ENCODE measurements around the gene ZBTB20. TPM values are rescaled to one million over a fixed set of nuclear protein-coding genes. Genes with fewer than 3 reads are reported as not detected.

Gene ZBTB20
- total RNA-seq, 1 donor from 2014 or later = 32.5 TPM

DNA sequence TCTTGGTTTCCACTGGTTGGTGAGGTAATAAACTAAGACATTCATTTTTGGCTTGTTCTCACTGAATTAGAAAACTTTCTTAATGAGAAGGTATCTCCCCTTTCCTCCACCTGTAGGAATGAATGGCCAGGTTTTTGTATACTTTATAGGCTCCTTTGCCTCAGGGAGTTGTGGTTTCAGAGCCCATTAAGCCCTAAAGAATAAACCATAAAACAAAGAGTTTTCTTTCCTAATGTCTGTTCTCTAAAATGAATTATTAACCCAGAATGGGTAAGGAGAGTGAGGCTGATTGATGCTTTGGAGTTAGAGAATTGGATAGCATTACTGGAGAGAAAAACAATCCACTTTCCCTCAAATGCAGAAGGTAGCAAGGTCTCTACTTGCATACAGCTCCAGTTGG, 785.7 kb downstream of the ZBTB20 start:
- Histone ChIP-seq H3K27me3 (ENCODE audit: control insufficient read depth, insufficient read depth, low read length) (no peaks in the 10 kb centered on the region), H3K4me3 (ENCODE audit: low read depth, low read length) (no peak overlapping the region), H3K36me3 (ENCODE audit: control insufficient read depth, insufficient read depth, low read length) (no peaks in the 10 kb centered on the region)
- DNase-seq (ENCODE audit: low read depth) = peak; percentile 56
- TF ChIP-seq, protein P1, sequence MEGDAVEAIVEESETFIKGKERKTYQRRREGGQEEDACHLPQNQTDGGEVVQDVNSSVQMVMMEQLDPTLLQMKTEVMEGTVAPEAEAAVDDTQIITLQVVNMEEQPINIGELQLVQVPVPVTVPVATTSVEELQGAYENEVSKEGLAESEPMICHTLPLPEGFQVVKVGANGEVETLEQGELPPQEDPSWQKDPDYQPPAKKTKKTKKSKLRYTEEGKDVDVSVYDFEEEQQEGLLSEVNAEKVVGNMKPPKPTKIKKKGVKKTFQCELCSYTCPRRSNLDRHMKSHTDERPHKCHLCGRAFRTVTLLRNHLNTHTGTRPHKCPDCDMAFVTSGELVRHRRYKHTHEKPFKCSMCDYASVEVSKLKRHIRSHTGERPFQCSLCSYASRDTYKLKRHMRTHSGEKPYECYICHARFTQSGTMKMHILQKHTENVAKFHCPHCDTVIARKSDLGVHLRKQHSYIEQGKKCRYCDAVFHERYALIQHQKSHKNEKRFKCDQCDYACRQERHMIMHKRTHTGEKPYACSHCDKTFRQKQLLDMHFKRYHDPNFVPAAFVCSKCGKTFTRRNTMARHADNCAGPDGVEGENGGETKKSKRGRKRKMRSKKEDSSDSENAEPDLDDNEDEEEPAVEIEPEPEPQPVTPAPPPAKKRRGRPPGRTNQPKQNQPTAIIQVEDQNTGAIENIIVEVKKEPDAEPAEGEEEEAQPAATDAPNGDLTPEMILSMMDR (IDR thresholded peaks at IDR 0.05; ENCODE audit: insufficient read depth, low read length, poor library complexity, severe bottlenecking) = no peak

DNA sequence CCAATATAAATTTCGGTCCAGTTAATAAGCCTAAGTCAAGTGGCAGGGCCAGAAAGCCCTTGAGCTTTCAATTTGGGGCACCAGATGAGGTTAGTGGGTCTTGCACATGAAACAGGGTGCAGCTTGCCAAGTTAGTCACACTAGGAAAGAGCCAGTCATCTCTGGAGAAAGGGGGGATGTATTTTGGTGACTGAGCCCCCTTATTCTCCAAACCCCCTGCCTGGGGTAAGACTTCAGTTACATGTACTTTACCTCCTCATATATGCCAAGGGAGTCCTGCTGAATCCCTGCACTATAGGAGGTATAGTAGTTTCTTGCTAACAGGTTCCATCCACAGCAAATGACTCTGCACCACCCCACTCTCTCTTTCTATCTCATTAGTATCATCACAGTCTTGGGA, 790.6 kb downstream of the ZBTB20 start:
- no peak overlapping the region for H3K4me3 ChIP-seq (ENCODE audit: low read depth, low read length)
- TF ChIP-seq, protein P1 (IDR thresholded peaks at IDR 0.05; ENCODE audit: insufficient read depth, low read length, poor library complexity, severe bottlenecking) = no peak
- H3K36me3 ChIP-seq (ENCODE audit: control insufficient read depth, insufficient read depth, low read length) = no peaks in the 10 kb centered on the region
- no peak for DNase-seq (ENCODE audit: low read depth)
- H3K27me3 ChIP-seq (ENCODE audit: control insufficient read depth, insufficient read depth, low read length) = no peaks in the 10 kb centered on the region

DNA sequence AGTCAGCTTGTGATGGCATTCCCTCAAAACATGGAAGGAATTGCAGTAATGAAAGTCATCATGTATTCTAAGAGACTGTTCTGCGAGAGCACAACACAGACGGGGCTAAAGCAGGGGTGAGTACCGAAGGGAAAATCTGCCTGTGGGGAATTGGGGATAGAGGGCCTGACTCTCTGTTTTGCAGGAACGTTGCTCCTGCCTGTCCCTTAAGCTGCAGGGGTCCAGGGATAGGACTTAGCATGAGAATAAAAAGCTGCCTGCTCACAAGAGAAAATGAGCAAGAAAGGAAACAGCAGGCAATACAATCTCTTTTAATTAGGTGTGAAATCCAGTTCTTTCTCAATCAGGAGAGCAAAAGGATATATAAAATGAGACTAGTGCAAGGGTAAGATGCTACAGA, 791.0 kb downstream of the ZBTB20 start:
- DNase-seq (ENCODE audit: low read depth) = no peak
- H3K27me3 ChIP-seq (ENCODE audit: control insufficient read depth, insufficient read depth, low read length) = no peaks in the 10 kb centered on the region
- no peaks in the 10 kb centered on the region for H3K36me3 ChIP-seq (ENCODE audit: control insufficient read depth, insufficient read depth, low read length)
- H3K4me3 ChIP-seq (ENCODE audit: low read depth, low read length) = no peak overlapping the region
- TF ChIP-seq, protein P1 (IDR thresholded peaks at IDR 0.05; ENCODE audit: insufficient read depth, low read length, poor library complexity, severe bottlenecking) = no peak

DNA sequence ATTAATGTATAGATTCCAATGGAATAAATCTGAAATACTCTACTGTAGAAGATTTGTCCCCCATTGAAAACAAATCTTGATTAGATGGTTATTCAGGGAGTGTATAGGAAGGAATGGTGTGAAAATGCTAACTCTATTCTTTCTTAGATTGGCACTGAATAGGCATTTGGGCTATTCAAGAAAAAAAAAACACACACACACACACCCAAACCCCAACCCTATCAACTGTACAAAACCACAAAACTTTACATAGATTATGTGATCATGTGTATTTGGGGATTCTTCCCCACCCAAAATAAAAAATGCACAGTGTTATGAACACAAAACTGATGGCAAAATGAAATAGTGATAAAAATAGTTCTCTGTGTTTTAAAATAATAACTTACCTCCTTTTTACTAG, 791.4 kb downstream of the ZBTB20 start:
- TF ChIP-seq, protein P1 (IDR thresholded peaks at IDR 0.05; ENCODE audit: insufficient read depth, low read length, poor library complexity, severe bottlenecking) = no peak
- no peaks in the 10 kb centered on the region for H3K36me3 ChIP-seq (ENCODE audit: control insufficient read depth, insufficient read depth, low read length)
- no peaks in the 10 kb centered on the region for H3K27me3 ChIP-seq (ENCODE audit: control insufficient read depth, insufficient read depth, low read length)
- DNase-seq (ENCODE audit: low read depth) = no peak
- no peak overlapping the region for H3K4me3 ChIP-seq (ENCODE audit: low read depth, low read length)

GRCh38 chr3:114351822-114352145, 795.3 kb downstream of the ZBTB20 start:
- Histone ChIP-seq H3K36me3 (ENCODE audit: control insufficient read depth, insufficient read depth, low read length) (peaks cover 3% of the 10 kb centered on the region), H3K27me3 (ENCODE audit: control insufficient read depth, insufficient read depth, low read length) (no peaks in the 10 kb centered on the region), H3K4me3 (ENCODE audit: low read depth, low read length) (no peak overlapping the region)
- TF ChIP-seq, protein P1 (IDR thresholded peaks at IDR 0.05; ENCODE audit: insufficient read depth, low read length, poor library complexity, severe bottlenecking) = no peak
- DNase-seq (ENCODE audit: low read depth) = no peak

DNA sequence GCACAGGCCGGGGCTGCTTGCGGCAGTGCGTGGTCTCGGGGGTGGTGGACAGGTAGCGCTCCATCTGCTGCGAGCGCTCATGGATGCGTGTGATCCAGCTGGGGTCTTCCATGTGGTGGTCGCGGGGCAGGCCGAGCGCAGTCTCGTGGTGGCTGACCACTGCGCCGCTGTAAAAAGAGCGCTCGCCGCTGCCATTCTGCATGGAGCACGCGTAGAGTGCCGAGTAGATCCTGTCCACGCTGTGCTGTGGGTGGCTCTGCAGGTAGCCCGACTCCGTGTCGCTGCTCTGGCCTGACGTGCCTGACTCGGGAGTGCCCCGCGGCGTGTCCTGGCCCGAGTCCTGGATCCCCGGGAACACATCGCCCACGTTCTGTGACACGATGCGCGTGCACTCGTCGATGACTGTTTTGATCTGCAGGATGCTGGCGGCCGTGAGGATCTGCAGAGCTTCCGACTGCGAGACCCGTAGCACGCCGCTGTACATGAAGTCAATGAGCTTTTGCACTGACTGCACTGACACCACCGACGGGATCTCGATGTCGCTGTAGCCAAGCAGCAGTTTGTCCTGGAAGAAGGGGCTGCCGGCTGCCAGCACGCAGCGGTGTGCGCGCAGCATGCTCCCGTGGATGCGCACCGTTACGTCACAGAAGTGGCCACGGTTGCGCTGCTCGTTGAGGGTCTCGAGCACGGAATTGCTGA, 795.8 kb downstream of the ZBTB20 start:
- Histone ChIP-seq H3K4me3 (ENCODE audit: low read depth, low read length) (no peak overlapping the region), H3K36me3 (ENCODE audit: control insufficient read depth, insufficient read depth, low read length) (peaks cover 3% of the 10 kb centered on the region), H3K27me3 (ENCODE audit: control insufficient read depth, insufficient read depth, low read length) (no peaks in the 10 kb centered on the region)
- DNase-seq (ENCODE audit: low read depth) = no peak
- TF ChIP-seq, protein P1 (IDR thresholded peaks at IDR 0.05; ENCODE audit: insufficient read depth, low read length, poor library complexity, severe bottlenecking) = no peak
